Measurements from ENCODE around the gene OR4Q2. TPM values are rescaled to one million over a fixed set of nuclear protein-coding genes. Genes with fewer than 3 reads are reported as not detected.

The OR4Q2 gene
- total RNA-seq, 1 donor from 2014 or later: not detected

DNA sequence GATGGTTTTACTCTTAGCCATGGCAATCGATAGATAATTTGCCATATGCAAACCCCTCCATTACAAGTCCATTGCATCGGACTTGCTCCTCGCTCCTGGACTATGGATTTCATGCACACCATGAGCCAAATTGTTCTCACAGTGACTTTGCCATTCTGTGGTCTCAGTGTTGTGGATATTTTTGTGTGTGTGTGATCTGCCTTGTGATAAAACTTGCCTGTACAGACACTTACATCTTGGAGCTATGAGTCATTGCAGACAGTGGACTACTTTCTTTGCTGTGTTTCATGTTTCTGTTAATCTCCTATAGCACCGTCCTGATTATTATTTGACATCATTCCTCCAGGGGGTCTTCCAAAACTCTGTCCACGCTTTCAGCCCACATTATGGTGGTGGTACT is 42.3 kb downstream of the OR4Q2 start:
- intact Hi-C loops (cut with DNase I): no loop called here
- H3K27ac ChIP-seq: no peak overlapping the region
- no peaks in the 10 kb centered on the region for H3K27me3 ChIP-seq
- H3K4me1 ChIP-seq: no peaks in the 10 kb centered on the region
- TF ChIP-seq, protein P1, sequence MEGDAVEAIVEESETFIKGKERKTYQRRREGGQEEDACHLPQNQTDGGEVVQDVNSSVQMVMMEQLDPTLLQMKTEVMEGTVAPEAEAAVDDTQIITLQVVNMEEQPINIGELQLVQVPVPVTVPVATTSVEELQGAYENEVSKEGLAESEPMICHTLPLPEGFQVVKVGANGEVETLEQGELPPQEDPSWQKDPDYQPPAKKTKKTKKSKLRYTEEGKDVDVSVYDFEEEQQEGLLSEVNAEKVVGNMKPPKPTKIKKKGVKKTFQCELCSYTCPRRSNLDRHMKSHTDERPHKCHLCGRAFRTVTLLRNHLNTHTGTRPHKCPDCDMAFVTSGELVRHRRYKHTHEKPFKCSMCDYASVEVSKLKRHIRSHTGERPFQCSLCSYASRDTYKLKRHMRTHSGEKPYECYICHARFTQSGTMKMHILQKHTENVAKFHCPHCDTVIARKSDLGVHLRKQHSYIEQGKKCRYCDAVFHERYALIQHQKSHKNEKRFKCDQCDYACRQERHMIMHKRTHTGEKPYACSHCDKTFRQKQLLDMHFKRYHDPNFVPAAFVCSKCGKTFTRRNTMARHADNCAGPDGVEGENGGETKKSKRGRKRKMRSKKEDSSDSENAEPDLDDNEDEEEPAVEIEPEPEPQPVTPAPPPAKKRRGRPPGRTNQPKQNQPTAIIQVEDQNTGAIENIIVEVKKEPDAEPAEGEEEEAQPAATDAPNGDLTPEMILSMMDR (IDR thresholded peaks at IDR 0.05): no peak
- H3K4me3 ChIP-seq: no peak overlapping the region
- no peaks in the 10 kb centered on the region for H3K36me3 ChIP-seq
- DNase-seq (ENCODE audit: low spot score in 2 of 2): no peak
- no peaks in the 10 kb centered on the region for H3K9me3 ChIP-seq

- no peak overlapping the region for H3K4me3 ChIP-seq
- TF ChIP-seq, protein P1 (IDR thresholded peaks at IDR 0.05): no peak
- H3K36me3 ChIP-seq: no peaks in the 10 kb centered on the region
- H3K4me1 ChIP-seq: no peaks in the 10 kb centered on the region
- no peak overlapping the region for H3K27ac ChIP-seq
- no peak for DNase-seq (ENCODE audit: low spot score in 2 of 2)
- intact Hi-C loops (cut with DNase I): no loop called here
- no peaks in the 10 kb centered on the region for H3K9me3 ChIP-seq
- H3K27me3 ChIP-seq: no peaks in the 10 kb centered on the region
These were observed 46.2 kb downstream of the OR4Q2 start for GRCh38 chr14:20048202-20048601.

Other genes with a start within 250 kb of the OR4Q2 start
- gene OR4M1, start 228.7 kb upstream of the OR4Q2 start, total RNA-seq: not detected
- not detected for gene OR4N2, start 198.4 kb upstream of the OR4Q2 start, total RNA-seq
- not detected for gene OR4K2, start 127.0 kb upstream of the OR4Q2 start, total RNA-seq
- not detected for gene OR4K5, start 81.6 kb upstream of the OR4Q2 start, total RNA-seq
- gene OR4K1, start 71.2 kb upstream of the OR4Q2 start, total RNA-seq: not detected
- not detected for gene OR4K15, start 26.6 kb upstream of the OR4Q2 start, total RNA-seq
- gene OR4K14, start 17.1 kb downstream of the OR4Q2 start, total RNA-seq: not detected
- not detected for gene OR4K13, start 33.9 kb downstream of the OR4Q2 start, total RNA-seq
- gene OR4L1, start 57.9 kb downstream of the OR4Q2 start, total RNA-seq: not detected
- gene OR4K17, start 108.6 kb downstream of the OR4Q2 start, total RNA-seq: not detected
- not detected for gene OR4N5, start 136.7 kb downstream of the OR4Q2 start, total RNA-seq
- not detected for gene OR11G2, start 188.7 kb downstream of the OR4Q2 start, total RNA-seq
- gene OR11H6, start 221.5 kb downstream of the OR4Q2 start, total RNA-seq: not detected
- gene OR11H7, start 226.8 kb downstream of the OR4Q2 start, total RNA-seq: not detected
- gene OR11H4, start 237.1 kb downstream of the OR4Q2 start, total RNA-seq: not detected

All from ascending aorta (tissue), 2 donors.